Mesangial cell (primary cell): ENCODE measurements around the gene URM1. TPM values are rescaled to one million over a fixed set of nuclear protein-coding genes. Genes with fewer than 3 reads are reported as not detected.

ENCODE experiments used
- total RNA-seq: library from RNA; depleted of rRNA; stranded (reverse); fragments of >200 nt; gene quantifications from 2 replicates; pipeline ENCODE4 v1.2.3, GENCODE V29; 2015

The URM1 gene
- 47.9 and 55.2 TPM in 2 replicates for total RNA-seq

DNA sequence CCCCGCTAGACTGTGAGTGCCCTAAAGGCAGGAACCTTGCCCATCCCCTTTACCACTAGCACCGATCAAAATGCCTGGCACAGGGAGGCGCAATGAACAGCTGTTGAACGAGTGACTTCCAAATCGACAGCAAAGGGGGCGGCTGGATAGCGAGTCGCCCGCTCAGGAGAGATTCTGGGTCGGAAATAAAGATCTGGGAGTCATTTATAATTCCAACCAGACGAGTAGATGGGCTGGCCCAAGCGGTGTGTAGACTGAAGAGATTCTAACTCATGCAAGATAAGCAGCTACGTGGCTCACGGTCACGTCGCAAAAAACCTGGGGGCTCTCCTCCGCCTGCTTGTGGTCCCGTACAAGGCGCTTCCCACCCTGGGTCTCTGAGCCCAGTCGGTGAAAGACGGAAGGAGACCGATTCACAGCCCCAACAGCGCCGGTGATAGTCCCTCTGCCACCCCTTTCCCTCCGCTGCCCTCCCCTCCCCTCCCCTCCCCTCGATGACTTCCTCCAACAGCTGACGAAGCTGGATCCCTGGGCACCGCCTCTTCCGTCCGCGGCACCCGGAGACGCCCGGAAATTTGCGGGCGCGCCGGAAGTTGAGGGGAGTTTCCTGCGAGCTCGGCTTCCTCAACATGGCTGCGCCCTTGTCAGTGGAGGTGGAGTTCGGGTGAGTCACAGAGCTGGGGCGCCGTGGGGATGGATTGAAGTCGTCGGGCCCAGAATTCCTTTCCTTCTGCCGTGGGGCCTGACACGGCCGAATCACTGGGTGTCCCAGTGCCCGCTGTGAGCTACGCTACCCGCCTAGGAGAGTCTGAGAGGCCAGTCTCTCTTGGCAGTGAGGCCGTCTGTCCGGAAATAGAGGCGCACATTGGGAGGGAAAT lies at the start of gene URM1:
Gene URM1 (plus strand): TSS at position 623 of the 878 bp plus-strand sequence. CDS start 7 bp downstream, at position 630.

DNA sequence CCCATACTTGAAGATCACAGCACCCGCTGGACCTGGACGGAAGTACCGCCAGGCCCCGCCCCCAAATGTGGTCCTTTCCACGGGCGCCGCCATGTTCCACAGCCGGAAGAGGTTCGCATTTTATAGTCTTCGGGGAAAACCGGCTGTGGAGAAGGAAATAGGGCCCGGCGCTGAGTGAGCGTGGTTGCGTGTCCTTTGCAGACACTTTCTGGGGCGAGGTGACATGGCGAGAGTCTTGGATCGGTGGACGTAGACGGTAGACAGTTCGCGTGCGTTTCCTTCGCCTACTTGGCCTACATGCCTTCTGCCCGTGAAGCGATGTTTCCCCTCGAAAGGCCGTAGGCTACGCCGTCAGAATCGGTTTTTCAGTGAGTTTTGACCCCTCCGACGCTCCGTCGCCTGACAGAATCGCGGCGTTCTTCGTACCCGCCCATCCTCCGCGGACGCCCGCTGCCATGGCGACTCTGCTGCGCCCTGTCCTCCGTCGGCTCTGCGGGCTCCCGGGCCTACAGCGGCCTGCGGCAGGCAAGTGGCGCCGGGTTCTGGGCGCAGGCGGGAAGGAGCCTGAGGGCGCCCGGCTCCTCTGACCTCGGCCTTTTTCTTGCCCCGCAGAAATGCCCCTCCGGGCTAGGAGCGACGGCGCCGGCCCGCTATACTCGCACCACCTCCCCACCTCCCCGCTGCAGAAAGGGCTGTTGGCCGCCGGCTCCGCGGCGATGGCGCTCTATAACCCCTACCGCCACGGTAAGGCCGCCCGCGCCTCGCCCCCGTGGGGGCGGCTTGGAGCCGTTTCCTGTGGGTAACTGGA lies 48.6 kb upstream of the URM1 start, which contains the start of the genes COQ4 and TRUB2:
Gene COQ4 (plus strand): TSS at position 436 of the 808 bp plus-strand sequence. CDS start 20 bp downstream, at position 456.
Gene TRUB2 (minus strand): TSS at position 44 of the 808 bp plus-strand sequence. CDS start 39 bp downstream, at position 5.

GRCh38 chr9:128339761-128340690 lies 31.1 kb upstream of the URM1 start, which contains the start of gene SLC27A4:
Gene SLC27A4, plus strand, starts transcription at chr9:128340527. Its CDS starts 2,606 bp downstream, at chr9:128343133.

GRCh38 chr9:128420651-128421481 lies 49.7 kb downstream of the URM1 start, which contains the start of gene CERCAM:
Gene CERCAM, plus strand, starts transcription at chr9:128420857. Its CDS starts 21 bp downstream, at chr9:128420878.

Other genes with a start within 250 kb of the URM1 start
- gene PTGES2, start 243.6 kb upstream of the URM1 start, total RNA-seq: 84.0 and 100 TPM in 2 replicates
- gene LCN2, start 221.9 kb upstream of the URM1 start, total RNA-seq: 1.9 TPM in 1 of 2 replicates, not detected in the other
- gene BBLN, start 211.1 kb upstream of the URM1 start, total RNA-seq: 177 and 374 TPM in 2 replicates
- gene CIZ1, start 179.8 kb upstream of the URM1 start, total RNA-seq: 67.0 and 90.5 TPM in 2 replicates
- gene DNM1, start 168.0 kb upstream of the URM1 start, total RNA-seq: 44.2 and 131 TPM in 2 replicates
- gene GOLGA2, start 95.4 kb upstream of the URM1 start, total RNA-seq: 41.7 and 62.4 TPM in 2 replicates
- 48.6 and 66.6 TPM in 2 replicates for gene SWI5, start 95.1 kb upstream of the URM1 start, total RNA-seq
- gene TRUB2, start 48.9 kb upstream of the URM1 start, total RNA-seq: 16.6 and 17.2 TPM in 2 replicates
- 61.1 and 63.0 TPM in 2 replicates for gene COQ4, start 48.5 kb upstream of the URM1 start, total RNA-seq
- 36.3 and 48.2 TPM in 2 replicates for gene SLC27A4, start 30.8 kb upstream of the URM1 start, total RNA-seq
- gene CERCAM, start 49.5 kb downstream of the URM1 start, total RNA-seq: 91.9 and 147 TPM in 2 replicates
- gene ODF2, start 84.6 kb downstream of the URM1 start, total RNA-seq: 12.2 and 33.9 TPM in 2 replicates
- 18.5 and 20.9 TPM in 2 replicates for gene GLE1, start 133.3 kb downstream of the URM1 start, total RNA-seq
- 280 and 302 TPM in 2 replicates for gene SPTAN1, start 181.2 kb downstream of the URM1 start, total RNA-seq